HUDEP-2 (cell line): ENCODE data around the gene FOXP4.
"Not testable (repeated sequence)": the region's sequence is repeated elsewhere in the genome, so short reads cannot be mapped to it uniquely, and the experiment has no call there.

ENCODE experiments used
- DNase-seq, 76 experiments: peaks; one replicate each; lab custom pipeline; 2025; ENCODE audit not compliant: unreplicated experiment in 76 of 76; lab: John Stamatoyannopoulos, UW

The FOXP4 gene

GRCh38 chr6:41597246-41598000, 51.2 kb downstream of the FOXP4 start:
- DNase-seq, result no peak

DNA sequence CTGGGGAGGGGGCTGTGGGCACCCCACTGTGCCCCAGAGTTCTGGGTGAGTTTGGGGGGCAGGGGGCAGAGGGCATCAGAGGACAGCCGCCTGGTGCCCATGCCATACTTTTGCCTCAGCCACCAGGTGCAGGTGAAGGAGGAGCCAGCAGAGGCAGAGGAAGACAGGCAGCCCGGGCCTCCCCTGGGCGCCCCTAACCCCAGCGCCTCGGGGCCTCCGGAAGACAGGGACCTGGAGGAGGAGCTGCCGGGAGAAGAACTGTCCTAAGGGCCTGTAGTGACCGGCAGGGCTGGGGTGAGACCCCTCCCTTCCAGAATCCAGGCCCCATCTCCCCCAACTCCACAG, 52.5 kb downstream of the FOXP4 start:
- DNase-seq, result no peak

DNA sequence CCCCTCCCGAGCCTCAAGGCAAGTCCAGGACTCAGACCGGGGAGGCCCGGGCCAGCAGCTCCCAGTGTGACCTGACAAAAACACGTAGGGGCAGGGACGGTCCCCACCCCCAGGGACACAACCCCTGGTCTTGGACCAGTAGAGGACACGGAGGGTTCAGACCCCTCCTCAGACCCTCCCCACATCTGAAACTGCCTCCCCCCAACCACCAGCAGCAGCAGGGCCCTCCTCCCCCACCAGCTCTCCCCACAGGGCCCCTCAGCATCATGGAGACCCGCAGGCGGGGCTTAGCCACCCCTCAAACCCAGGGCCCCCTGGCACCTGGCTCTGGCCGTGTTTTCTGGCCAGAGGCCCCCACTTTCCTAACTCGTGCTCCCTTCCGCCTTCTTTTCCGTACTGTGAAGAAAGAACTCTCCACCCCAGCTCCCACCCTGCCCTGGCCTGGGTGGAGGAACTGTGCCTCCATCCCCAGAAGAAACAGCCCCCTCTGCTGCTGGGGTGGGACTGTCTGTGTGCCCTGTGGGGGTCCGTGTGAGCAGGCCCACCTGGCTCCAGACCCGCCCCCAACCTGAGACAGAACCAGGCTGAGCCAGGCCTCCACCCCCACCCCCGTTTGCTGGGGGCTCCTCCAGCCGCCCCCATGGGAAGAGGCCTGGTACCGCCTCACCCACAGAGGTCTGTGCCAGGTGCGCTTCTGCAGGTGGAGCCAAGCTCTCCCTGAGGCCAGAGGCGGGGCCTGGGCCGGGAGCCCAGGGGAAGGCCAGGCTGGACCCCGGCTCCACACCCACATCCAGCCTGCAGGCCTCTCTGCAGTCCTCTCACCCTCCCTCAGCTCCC, 53.1 kb downstream of the FOXP4 start:
- no peak for DNase-seq

- DNase-seq, result no peak
Observed at GRCh38 chr6:41599852-41600445, 53.8 kb downstream of the FOXP4 start.

GRCh38 chr6:41600499-41601247, 54.5 kb downstream of the FOXP4 start:
- no peak for DNase-seq

DNA sequence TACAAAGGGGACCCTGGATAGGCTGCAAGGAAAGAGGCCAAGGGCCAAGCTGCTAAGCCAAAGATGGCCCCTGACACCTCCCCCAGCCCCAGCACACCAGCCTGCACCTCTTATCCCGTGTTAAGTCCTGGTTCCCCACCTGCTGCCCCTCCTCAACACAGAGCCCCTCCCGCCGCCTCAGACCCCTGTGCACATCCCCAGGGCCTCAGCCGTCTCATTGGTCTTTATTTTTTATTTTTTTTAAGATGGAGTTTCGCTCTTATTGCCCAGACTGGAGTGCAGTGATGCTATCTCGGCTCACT, 55.0 kb downstream of the FOXP4 start:
- no peak for DNase-seq

GRCh38 chr6:41602422-41602743, 56.2 kb downstream of the FOXP4 start:
- no peak for DNase-seq

GRCh38 chr6:41602864-41603608, 56.9 kb downstream of the FOXP4 start:
- peak in 71 of 76 experiments; percentile 25 to 89 (median 69) for DNase-seq

GRCh38 chr6:41604006-41604405, 57.8 kb downstream of the FOXP4 start:
- no peak for DNase-seq

DNA sequence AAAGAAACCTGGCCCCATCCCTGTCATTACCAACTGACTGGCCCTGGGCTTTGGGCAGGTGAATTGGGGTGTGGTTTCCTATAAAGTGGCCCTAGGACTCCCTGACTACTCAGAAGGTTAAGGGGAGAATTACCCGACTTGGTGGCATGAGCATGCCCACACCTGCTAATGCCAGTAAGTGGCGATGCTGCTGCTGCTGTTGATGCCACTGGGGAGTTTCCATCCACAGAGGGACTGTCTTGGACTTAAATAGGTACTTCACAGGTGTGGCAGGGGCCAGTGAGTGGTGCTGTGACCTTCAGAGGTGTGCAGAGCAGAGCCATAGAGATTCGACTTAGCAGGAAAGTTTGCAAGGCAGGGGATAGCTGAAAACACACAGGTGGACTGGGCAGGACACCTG, 59.5 kb downstream of the FOXP4 start:
- no peak for DNase-seq

DNA sequence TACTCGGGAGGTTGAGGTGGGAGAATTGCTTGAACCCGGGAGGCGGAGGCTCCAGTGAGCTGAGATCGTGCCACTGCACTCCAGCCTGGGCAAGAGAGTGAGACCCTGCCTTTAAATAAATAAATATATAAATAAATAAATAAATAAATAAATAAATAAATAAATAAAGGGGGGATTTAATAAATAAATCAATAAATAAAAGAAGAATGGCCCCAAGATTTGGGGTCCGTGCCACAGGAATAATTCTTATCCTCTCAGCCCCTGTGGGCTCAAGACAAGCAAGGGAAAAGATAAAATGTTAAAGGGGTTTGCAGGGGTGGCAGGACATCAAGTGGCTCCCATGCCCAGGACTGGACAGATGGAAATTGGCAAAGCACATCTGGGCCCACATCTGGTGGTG, 60.9 kb downstream of the FOXP4 start:
- no peak for DNase-seq

DNA sequence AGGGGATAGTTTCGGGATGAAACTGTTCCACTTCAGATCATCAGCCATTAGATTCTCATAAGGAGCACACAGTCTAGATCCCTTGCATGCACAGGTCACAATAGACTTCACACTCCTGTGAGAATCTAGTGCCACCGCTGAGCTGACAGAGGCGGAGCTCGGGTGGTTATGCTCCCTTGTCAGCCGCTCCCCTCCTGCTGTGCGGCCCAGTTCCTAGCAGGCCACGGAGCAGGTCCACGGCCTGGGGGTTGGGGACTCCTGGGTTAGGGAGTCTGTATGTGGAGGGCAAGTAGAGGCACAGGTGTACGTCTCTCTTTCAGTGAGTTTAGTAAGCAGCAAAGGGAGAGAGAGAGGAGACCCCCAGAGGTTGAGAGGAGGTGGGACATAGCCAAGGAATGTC, 61.6 kb downstream of the FOXP4 start:
- DNase-seq, result no peak

- no peak for DNase-seq
Observed at GRCh38 chr6:41608443-41609151, 62.4 kb downstream of the FOXP4 start.

DNA sequence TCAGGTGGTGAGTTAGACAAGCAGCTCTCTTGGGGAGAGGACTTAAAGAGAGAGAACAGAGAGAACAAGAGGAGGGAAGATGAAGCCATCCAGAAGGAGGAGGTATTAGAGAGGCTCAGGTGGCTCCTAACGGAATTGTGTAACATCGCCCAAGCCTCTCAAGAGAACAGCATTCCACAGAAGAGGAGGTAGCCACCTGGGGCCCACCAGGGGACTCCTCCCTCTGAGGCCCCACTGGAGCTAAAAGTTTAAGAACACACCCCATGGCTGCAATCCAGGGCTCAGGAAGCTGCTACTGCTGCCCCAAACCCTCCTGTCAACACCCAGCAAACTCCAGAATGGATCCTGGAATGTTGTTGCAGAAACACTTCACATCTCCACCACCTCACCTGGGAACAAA, 68.5 kb downstream of the FOXP4 start:
- DNase-seq, result no peak

DNA sequence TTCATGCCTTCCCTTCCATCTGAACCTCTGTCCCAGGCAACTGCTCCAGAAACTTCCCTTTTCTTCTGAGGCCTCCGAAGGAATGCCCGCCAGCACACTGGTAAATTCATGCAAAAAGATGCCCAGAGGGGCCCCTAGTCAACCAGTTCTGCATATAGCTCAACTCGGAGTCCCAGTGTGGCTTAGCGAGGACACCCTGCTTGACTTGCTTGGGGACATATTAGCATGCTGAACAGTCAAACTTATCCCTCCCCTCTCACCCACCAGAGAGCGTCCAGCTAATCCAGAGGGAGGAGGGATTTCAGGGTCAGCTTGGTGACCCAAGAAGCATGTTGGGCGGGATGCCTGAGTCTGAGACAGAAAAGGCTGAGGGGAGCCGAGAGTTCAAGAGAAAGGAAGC, 69.1 kb downstream of the FOXP4 start:
- DNase-seq, result no peak

GRCh38 chr6:41618598-41618997, 72.4 kb downstream of the FOXP4 start:
- DNase-seq, result no peak

DNA sequence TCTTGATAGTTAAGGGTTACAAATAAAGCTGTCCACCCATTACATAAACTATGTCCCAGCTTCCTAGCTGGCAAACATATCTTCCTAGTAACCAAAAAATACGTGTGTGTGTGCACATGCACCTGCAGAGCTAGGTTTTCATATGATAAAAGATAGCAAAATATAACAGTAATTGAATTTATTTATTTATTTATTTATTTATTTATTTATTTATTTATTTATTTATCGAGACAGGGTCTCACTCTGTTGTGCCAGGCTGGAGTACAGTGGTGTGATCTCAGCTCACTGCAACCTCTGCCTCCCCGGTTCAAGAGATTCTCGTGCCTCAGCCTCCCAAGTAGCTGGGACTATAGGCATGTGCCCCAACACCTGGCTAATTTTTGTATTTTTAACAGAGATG, 73.0 kb downstream of the FOXP4 start:
- not testable (repeated sequence) for DNase-seq

GRCh38 chr6:41621367-41621766, 75.2 kb downstream of the FOXP4 start:
- DNase-seq, result no peak

DNA sequence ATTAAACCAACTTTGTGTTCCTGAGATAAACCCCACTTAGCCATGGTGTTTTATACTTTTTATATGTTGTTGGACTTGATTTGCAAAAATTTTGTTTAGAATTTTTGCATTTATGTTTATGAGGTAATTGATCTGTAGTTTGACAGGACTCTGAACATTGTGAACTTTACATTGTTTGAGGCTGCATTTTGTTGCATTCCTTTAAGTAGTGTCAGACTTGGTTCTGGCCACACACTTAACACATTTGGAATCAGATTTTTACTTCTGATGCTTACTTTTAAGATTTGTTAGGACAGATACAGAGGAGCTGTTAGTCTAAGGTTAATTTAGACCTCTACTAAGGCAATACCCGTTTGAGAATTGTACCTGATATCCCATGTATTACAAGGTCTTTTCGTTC, 75.6 kb downstream of the FOXP4 start:
- DNase-seq, result no peak
